Ovary (tissue), 9 donors: ENCODE data around the gene TXNDC11. TPM values are rescaled to one million over a fixed set of nuclear protein-coding genes. Genes with fewer than 3 reads are reported as not detected.

Experiments used
- DNase-seq, 5 donors: peaks; one replicate each; pipeline ENCODE4 v3.0.0-alpha.2; 2019 to 2020
- H3K27ac ChIP-seq, 2 donors: fragments of 200-600 bp; one replicate each; pipeline versions ENCODE4 v1.5.1 to v1.8.0; 2019 to 2022
- H3K27me3 ChIP-seq: fragments of 200-600 bp; one replicate; pipeline ENCODE4 v1.8.0; 2022
- H3K36me3 ChIP-seq: fragments of 200-600 bp; sonication (generic); one replicate; pipeline ENCODE4 v1.5.1; 2019
- H3K4me1 ChIP-seq: one replicate; pipeline ENCODE4 v1.8.1; 2013; ENCODE audit warnings: mild to moderate bottlenecking, moderate library complexity; ENCODE audit not compliant: insufficient read depth
- H3K4me3 ChIP-seq: fragments of 200-600 bp; sonication (generic); one replicate; pipeline ENCODE4 v1.5.1; 2017
- H3K9me3 ChIP-seq, 2 donors: fragments of 200-600 bp in 1 of 2; sonication (generic) in 1 of 2; one replicate each; pipeline versions ENCODE4 v1.5.1 to v1.8.1; 2013 to 2019; ENCODE audit warnings: mild to moderate bottlenecking in 1 of 2, moderate library complexity in 1 of 2
- EP300 ChIP-seq: sonication (generic); formaldehyde crosslinking; IDR thresholded peaks from one replicate; pipeline ENCODE4 v1.6.1; 2017; ENCODE audit warnings: antibody characterized with exemption
- POLR2A ChIP-seq: fragments of 450-650 bp; IDR thresholded peaks from one replicate; pipeline ENCODE4 v1.6.1; 2017; ENCODE audit warnings: antibody characterized with exemption, mild to moderate bottlenecking, moderate library complexity
- WGBS, 3 donors: extraction: QIAGEN DNeasy Blood & Tissue Kit in 1 of 3; methylation state at CpG; one replicate each; pipeline versions ENCODE4 v1.1.5 to v1.1.7; 2013 to 2017; 5-methylcytosine and 5-hydroxymethylcytosine counted together
- intact Hi-C, 4 donors: fragments of 100-400 bp; cut with DNase I; formaldehyde crosslinking; loops; one replicate each; pipeline versions ENCODE4 v1.11.0 to v1.15.1; 2022 to 2023
- polyA plus RNA-seq, 2 donors: library from polyadenylated mRNA; stranded (reverse); fragments of 200-250 nt in 1 of 2; fragments of 350-450 nt in 1 of 2; fragmentation: Illumina TruSeq in 1 of 2; extraction: RNeasy Lipid Tissue Mini Kit (QIAGEN cat#74804) in 1 of 2; gene quantifications; one replicate each; pipeline ENCODE4 v1.2.3, GENCODE V29; 2013 to 2014
- total RNA-seq, 7 donors: library from RNA; depleted of rRNA in 2 of 7; stranded (reverse); fragments of >200 nt in 2 of 7; fragmentation: NEBNext Ultra II Directional in 3 of 7; extraction: Animal tissue kit (Norgen Biotek cat#: 25700) in 3 of 7; gene quantifications; one replicate each; pipeline versions ENCODE4 v1.1.0 to v1.2.4, GENCODE V29; 2016 to 2023
- TF ChIP-seq, protein P1 (sequence below), 3 donors: fragments of 450-650 bp in 2 of 3; fragments of 200-600 bp in 1 of 3; IDR thresholded peaks; one replicate each; pipeline versions ENCODE4 v1.5.1 to v1.8.0; 2016 to 2022; ENCODE audit warnings: antibody characterized with exemption in 3 of 3, mild to moderate bottlenecking in 1 of 3
- donor health status: DM: no; HTN: no; CAD: no; lungs with moderate emphysema.
- donor health status: DM: no; HTN: no; CAD: no.
- donor health status: Bipolar disorder and iron deficiency.
- donor health status: DM: yes; HTN: yes; CAD: no.
- donor health status: DM: no; HTN: no; CAD: no.
- donor health status: DM: yes; HTN: yes; CAD: no.

The TXNDC11 gene
- total and polyA plus RNA-seq, 9 donors, result 32.3 to 48.6 (median 39.3) TPM

DNA sequence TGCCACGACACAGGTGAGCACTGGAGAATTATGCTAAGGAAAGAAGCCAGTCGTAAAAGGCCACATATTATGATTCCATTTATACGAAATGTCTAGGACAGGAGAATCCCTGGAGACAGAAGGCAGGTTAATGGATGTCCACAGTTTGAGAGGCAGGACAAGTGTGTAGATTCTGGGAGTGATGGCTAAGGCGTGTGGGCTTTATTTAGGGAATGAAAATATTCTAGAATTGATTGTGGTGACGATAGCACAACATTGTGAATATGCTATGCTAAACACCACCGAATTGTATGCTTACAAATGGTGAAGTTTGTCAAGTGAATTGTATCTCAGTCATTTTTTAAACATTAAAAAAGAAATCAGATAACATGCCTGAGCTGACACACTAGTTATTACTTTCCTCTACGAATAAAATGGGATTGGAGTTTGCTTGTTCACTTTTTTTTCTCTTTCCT lies 5.3 kb upstream of the TXNDC11 start:
- no peak for DNase-seq
- Histone ChIP-seq H3K4me1 (peaks cover 2% of the 10 kb centered on the region), H3K36me3 (no peaks in the 10 kb centered on the region), H3K9me3 (no peaks in the 10 kb centered on the region), H3K27me3 (no peaks in the 10 kb centered on the region), H3K27ac (no peak overlapping the region), H3K4me3 (no peak overlapping the region)
- no peak for TF ChIP-seq EP300
- TF ChIP-seq POLR2A, result no peak
- TF ChIP-seq, protein P1, sequence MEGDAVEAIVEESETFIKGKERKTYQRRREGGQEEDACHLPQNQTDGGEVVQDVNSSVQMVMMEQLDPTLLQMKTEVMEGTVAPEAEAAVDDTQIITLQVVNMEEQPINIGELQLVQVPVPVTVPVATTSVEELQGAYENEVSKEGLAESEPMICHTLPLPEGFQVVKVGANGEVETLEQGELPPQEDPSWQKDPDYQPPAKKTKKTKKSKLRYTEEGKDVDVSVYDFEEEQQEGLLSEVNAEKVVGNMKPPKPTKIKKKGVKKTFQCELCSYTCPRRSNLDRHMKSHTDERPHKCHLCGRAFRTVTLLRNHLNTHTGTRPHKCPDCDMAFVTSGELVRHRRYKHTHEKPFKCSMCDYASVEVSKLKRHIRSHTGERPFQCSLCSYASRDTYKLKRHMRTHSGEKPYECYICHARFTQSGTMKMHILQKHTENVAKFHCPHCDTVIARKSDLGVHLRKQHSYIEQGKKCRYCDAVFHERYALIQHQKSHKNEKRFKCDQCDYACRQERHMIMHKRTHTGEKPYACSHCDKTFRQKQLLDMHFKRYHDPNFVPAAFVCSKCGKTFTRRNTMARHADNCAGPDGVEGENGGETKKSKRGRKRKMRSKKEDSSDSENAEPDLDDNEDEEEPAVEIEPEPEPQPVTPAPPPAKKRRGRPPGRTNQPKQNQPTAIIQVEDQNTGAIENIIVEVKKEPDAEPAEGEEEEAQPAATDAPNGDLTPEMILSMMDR (IDR thresholded peaks at IDR 0.05), result no peak
- intact Hi-C loops, result loop anchor here in 2 of 4 donors (10.0 kb wide), 2 partner anchors 47 to 83 kb away; partner anchors contain the start of genes SNN (in 1 of the 2) and ZC3H7A (in 1 of the 2)
- WGBS, 3 donors, result 73 to 80% (median 76%) methylated on average over 7 of the region's 7 CpGs

DNA sequence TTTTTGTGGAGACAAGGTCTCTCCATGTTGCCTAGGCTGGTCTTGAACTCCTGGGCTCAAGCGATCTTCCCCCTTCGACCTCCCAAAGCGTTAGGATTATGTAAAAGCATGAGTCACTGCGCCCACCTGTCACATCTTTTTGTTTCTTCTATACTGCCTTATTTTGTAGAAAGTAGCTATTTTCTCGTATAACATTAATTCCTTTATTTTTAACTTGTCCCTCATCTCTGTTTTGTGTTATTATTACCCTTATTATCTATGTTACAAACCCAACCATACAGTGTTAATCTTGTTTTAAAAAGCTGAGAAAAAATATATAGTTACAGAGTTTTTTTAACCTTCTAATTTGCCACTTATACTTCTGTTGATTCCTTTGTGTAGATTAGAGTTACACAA lies 1.4 kb upstream of the TXNDC11 start:
- intact Hi-C loops, result loop anchor here in 2 of 4 donors (10.0 kb wide), 2 partner anchors 51 to 79 kb away; partner anchors contain the start of genes SNN (in 1 of the 2) and ZC3H7A (in 1 of the 2)
- no peaks in the 10 kb centered on the region for H3K9me3 ChIP-seq
- H3K27me3 ChIP-seq, result no peaks in the 10 kb centered on the region
- H3K36me3 ChIP-seq, result no peaks in the 10 kb centered on the region
- peak overlapping the region; percentile 48 to 89 for H3K27ac ChIP-seq
- 88 to 91% (median 89%) methylated on average over 5 of the region's 5 CpGs for WGBS, 3 donors
- no peak for DNase-seq
- peaks cover 7% of the 10 kb centered on the region for H3K4me1 ChIP-seq
- H3K4me3 ChIP-seq, result no peak overlapping the region
- TF ChIP-seq, protein P1 (IDR thresholded peaks at IDR 0.05), result no peak
- TF ChIP-seq POLR2A (no peak), EP300 (no peak)

DNA sequence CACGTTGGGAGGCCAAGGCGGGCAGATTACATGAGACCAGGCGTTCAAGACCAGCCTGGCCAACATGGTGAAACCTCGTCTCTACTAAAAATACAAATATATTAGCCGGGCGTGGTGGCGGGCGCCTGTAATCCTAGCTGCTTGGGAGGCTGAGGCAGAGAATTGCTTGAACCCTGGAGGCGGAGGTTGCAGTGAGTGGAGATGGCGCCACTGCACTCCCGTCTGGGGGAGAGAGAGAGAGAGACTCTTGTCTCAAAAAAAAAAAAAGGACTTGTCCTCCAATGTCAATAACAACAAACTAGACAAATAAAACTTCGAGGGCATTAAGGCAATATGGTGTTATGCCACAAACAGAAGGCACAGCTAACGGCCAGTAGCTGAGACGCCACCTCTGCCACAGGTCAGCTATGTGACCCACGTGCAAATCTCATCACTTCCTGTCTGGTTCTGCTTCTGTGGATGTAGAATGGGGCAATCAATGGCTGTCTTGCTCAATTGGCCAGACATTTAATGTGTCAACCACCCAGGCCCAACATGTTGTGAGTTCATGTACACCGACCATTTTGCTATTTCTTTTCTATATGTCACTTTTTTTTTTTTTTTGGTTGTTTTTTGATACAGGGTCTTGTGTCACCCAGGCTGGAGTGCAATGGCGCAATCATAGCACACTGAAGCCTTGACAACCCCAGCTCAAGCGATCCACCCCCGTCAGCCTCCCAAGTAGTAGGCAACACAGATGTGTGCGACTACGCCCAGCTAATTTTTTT lies 834 bp upstream of the TXNDC11 start:
- DNase-seq, result peak in 3 of 5 donors; percentile 15 to 58 (median 35)
- TF ChIP-seq EP300, result no peak
- no peak for TF ChIP-seq POLR2A
- TF ChIP-seq, protein P1 (IDR thresholded peaks at IDR 0.05), result no peak
- WGBS, 3 donors, result 49 to 56% (median 49%) methylated on average over 21 of the region's 21 CpGs
- peak overlapping the region; percentile 75 for H3K4me3 ChIP-seq
- intact Hi-C loops, result loop anchor here in 2 of 4 donors (2.0 to 10.0 kb wide), 3 partner anchors 51 to 79 kb away; partner anchors contain the start of genes ZC3H7A (in 2 of the 2) and SNN (in 1 of the 2)
- H3K27me3 ChIP-seq, result no peaks in the 10 kb centered on the region
- no peaks in the 10 kb centered on the region for H3K9me3 ChIP-seq
- peak overlapping the region; percentile 19 to 89 for H3K27ac ChIP-seq
- H3K36me3 ChIP-seq, result no peaks in the 10 kb centered on the region
- peaks cover 7% of the 10 kb centered on the region for H3K4me1 ChIP-seq

DNA sequence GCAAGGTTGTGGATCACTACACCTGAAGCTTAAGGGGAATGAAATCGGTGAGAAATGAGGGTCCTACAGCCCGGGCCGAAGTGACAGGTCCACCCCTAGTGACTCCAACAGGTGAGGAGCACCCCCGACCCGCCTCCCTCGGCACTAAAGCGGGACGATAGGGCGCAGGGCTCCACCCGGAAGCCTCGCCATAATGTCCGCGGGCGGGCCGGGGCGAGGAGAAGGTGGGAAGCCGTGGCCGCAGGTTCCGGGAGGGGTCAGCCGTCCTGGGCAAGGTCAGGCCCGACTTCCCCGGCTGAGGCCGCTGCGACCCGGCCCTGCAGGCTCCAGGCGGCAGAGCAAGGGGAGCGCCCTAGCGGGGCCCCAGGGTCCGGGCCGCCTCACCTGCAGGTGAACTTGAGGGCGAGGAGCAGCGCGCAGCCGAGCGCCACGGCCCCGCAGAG lies 543 bp downstream of the TXNDC11 start:
- no peak for TF ChIP-seq EP300
- TF ChIP-seq, protein P1 (IDR thresholded peaks at IDR 0.05), result peak in 1 of 3 donors; percentile 21
- TF ChIP-seq POLR2A, result no peak
- peak in 4 of 5 donors; percentile 42 to 65 (median 58) for DNase-seq
- peak overlapping the region; percentile 75 for H3K4me3 ChIP-seq
- no peaks in the 10 kb centered on the region for H3K36me3 ChIP-seq
- intact Hi-C loops, result loop anchor here in 2 of 4 donors (2.0 to 10.0 kb wide), 3 partner anchors 53 to 77 kb away; partner anchors contain the start of genes ZC3H7A (in 2 of the 2) and SNN (in 1 of the 2)
- no peaks in the 10 kb centered on the region for H3K27me3 ChIP-seq
- H3K27ac ChIP-seq, result peak overlapping the region; percentile 53 to 89
- 0 to 1% (median 0%) methylated on average over 31 to 37 of the region's 37 CpGs for WGBS, 3 donors
- peaks cover 10% of the 10 kb centered on the region for H3K4me1 ChIP-seq
- no peaks in the 10 kb centered on the region for H3K9me3 ChIP-seq
